GM18499 (cell line): Measurements from ENCODE around the gene SYT12.

Source experiments
- ATAC-seq: cut with Tn5 transposase; IDR thresholded peaks from one replicate; pipeline ENCODE4 v1.9.1; 2021; ENCODE audit warnings: moderate number of reproducible peaks; ENCODE audit not compliant: insufficient read depth, unreplicated experiment

Gene SYT12

DNA sequence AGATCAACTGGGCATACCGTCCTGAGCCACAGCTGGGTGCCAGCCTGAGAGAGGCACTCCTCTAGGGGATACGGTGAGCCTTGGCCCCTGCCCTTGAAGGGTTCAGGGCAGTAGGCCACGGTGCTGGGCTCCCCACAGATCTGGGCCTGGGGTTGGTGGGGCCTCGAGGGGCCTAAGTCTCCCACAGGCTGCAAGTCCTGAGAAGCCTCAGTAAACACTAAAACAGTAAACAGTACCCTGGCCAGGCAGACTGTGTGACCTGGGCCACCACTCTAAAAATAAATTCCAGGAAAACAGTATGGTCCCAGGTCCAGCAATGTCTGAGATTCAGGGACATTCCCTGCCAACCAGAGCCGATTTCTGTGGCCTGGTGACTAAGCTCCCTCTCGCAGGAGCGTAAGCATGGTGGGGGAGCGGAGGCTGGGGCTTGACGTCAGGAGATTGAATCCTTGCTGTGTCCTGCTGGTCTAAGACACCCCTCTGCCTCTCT is 31.5 kb downstream of the SYT12 start:
- no peak for ATAC-seq

DNA sequence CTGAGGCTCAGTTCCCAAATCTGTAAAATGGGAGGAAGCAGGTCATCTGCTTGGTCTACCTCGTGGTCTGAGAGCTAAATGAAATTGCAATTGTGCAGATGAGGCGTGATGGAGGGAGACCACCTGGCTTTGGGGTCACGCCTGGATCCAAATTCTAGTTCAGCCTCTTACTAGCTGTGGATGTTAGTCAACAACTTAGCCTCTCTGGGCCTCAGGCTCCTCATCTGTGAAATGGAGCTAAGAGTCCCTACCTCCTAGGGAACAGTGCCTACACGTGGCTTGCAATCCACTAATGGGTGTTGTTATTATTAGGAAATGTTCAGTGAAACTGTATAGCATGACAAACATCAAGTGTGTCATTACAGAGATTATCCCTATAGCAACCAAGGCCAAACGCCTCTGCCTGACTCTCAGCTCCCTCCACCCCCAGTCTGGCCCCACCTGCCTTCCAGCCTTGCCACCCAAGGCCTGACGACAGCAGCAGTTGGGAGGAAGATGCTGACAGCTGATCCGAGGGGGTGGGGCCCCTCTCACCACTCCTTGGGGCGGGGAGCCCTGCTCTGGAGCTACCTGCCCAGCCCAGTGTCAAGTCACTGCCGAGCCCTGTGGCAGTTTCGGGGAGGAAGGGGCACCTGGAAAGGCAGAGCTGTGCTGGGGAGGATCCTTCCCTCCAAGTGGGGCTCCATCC is 32.0 kb downstream of the SYT12 start:
- ATAC-seq, result no peak

DNA sequence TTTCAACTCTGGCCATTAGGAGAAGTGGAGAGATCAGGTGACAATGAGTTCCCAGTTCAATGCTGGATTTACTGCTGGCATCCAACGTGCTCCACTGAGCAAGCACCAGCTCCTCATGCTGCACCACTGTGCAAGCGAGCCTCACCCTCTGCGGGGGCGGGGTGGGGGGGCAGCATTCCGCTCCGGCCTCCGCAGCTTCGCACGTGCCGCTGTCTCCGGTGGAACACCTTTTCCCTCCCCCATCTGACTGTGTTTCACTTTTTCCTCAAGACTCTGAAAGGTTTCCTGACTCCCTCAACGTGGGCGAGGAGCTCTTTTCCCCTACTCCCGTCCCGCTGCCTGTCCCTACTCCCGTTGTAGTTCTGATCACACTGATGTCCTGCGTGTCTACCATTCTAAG is 32.9 kb downstream of the SYT12 start:
- no peak for ATAC-seq

DNA sequence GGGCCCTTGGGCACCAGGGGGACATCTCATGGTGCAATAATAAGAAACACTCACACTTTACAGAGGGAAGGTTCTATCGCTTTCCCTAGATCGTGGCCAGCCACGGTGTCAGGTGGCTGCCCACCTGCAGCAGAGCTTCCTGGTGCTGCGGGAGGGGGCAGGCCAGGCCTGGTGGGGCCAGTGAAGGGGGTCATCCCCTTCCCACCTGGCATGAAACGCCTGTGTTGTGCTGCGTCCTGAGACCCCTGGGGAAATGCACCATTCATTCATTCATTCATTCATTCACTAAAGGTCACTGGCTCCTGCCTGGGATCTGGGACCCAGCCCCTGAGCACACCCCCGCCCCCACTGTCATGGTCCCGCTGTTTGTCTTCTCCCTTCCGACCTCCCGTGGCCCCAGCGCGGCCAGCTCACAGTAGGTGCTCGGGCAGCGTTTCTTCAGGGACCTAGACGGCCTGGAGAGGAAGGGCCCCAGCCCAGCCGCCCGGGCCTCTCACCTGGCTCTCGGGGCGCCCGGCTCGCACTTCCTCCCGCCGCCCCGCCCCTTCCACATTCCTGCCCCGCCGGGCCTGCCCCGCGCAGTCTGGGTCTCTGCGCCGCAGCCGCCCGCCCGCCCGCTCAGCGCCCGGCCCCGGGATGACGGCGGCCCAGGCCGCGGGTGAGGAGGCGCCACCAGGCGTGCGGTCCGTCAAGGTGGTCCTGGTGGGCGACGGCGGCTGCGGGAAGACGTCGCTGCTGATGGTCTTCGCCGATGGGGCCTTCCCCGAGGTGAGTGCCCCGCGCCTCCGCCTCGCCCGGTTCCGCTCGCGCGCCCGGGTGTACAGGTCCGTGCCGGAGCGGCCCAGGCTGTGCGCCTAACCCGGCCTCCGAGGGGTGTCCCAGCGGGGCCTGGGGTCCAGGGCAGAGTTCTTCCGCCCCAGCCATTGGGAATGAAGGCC is 33.6 kb downstream of the SYT12 start, which contains the start of gene RHOD:
TSS of gene RHOD (plus strand) at position 581 of the 938 bp plus-strand sequence. CDS start at position 637, 56 bp downstream.
- ATAC-seq, result no peak

DNA sequence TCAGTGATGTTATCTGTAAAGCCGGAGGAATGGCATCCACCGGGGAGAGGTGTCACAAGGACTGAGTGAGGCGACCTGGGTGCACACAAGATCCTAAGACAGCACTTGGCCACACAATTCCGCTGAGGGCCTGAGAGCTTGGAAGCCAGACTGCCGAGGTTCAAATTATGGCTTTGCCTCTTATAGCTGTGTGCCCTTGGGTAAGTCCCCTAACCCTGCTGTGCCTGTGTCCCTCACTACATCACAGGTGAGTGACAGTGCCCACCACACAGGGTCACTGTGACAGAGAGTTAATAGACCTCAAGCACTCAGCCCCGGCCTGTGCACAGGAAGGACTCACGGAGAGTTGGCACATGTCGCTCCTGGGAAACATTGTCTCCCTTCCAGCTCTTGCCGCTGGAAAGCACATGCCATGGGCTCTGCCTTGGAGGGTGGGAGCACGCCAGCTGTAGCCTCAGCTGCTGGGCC is 34.3 kb downstream of the SYT12 start:
- ATAC-seq, result no peak

DNA sequence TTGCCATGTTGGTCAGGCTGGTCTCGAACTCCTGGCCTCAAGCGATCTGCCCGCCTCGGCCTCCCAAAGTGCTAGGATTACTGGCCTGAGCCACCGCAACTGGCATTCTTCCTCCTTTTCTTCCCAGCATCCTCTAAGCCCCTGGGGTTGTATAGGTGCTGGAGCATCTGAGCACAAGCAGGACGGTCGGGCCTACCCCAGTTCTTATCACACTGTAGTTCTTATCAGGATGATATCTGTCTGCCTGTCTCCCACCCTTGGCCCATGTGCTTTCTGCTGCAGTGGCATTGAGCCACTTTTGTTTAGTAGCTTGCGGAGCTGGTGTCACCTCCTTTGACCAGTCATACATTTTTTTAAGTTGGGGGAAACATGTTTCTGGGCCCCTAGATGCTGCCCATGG is 35.6 kb downstream of the SYT12 start:
- no peak for ATAC-seq

DNA sequence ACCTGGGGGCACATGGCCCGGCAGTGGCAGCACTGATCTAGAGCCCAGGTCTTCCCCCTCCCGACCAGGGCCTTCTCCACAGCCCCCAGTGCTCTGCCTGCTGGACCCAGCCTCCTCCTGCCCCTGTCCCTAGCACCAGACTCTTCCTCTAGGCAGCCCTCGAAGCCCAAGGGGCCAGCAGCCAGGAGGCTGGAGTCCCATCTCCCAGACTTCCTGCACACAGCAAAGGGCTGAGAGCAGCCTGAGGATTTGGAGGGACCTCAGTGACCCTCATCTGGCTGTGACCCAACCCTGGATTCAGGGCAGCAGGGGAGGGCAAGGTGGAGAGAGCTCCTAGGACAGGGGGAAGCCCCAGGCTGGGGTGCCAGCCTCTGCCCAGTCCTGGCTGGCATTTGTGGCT is 36.7 kb downstream of the SYT12 start:
- no peak for ATAC-seq

DNA sequence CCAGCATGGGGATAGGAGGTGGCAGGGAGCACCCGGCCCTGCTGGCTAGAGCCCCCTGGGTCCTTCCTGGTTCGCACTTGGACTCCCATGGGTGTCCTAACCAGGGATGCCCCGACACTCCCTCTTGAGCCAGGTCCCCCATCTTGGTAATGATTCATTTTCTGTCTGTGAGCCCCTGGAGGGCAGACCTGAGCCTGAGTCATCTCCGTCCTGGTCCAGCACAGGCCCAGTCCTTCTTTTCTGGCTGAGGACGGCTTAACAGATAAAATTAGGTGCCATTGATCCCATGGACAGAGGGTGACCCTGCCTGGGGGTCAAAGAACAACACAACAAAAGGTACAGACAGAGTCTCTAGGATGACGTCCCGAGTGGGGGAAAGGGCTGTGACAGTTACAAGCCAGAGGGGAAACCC is 37.2 kb downstream of the SYT12 start:
- no peak for ATAC-seq

DNA sequence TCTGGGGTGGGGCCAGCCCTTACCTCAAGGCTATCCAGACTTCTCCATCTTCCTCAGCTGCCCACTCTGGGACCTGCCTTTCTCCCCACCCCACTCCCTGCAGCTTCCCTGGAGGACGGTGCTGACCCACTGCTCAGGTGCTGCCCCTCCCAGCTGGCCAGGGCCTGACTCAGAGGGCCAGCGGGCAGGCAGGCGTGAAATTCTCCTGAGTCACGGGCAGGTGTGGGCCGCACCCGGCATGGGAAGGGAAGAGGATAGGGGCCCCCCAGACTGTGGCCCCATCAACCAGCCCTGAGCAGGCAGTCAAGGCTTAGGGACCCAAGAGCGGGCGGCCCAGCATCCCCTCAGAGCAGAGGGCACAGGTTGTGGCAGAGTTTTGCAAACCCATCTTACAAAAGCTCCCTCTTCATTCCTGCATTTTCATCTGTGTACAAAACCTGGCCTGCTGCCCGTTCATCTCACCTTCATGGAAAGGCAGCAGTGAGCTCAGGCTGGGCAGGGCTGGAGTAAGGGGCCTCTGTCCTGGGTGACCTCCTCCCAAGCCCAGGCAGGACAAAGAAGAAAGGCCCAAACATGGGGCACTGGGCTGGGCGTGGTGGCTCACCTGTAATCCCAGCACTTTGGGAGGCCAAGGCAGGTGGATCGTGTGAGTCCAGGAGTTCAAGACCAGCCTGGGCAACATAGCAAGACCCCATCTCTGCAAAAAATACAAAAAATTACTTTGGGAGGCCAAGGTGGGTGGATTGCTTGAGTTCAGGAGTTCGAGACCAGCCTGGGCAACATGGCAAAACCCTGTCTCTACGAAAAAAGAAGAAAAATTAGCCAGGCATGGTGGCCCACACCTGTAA is 39.8 kb downstream of the SYT12 start:
- no peak for ATAC-seq

DNA sequence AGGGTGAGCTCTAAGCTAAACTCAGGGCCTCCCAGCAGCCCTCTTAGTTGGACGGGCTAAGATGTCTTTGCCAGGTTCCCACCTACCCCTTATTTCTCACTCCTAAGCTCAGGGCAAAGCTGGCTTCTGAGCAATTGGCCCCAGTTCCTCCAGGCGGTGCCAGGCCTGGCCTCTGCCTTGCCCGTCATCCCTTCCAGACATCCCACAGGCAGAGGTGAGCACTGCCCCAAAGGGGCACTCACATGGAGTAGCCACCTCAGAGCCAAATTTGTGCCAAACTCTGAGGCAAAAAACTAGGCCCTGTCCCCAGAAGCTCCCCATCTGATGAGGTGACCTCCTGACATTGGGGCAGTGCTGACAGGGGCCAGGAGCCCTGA is 43.4 kb downstream of the SYT12 start:
- no peak for ATAC-seq

DNA sequence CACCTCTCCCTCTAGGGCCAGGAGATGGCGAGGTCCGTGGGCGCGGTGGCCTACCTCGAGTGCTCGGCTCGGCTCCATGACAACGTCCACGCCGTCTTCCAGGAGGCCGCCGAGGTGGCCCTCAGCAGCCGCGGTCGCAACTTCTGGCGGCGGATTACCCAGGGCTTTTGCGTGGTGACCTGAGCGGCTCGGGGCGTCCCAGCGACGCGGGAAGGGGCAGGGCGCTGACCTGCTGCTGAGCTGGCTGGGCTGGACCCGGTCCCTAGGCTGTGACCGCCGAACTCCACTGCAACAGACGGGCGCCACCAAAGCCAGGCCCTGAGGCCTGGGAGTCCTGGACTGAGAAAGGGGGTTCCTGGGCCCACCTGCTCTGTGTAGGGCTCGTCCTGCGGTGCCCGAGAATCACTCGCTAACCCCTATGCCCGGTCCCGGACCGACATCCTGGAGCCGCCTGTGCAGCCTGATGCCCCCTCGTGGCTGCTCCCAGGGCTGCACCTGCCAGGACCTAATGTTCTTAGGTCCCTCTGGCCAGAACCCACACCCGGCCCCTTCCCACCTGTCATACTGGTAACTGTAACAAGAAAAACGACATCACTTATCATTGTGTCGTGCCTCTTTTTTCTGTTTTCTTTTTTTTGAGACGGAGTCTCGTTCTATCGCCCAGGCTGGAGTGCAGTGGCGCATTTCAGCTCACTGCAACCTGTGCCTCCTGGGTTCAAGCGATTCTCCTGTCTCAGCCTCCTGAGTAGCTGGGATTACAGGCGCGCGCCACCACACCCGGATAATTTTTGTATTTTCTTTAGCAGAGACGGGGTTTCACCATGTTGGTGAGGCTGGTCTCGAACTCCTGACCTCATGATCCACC is 48.7 kb downstream of the SYT12 start:
- ATAC-seq, result no peak

DNA sequence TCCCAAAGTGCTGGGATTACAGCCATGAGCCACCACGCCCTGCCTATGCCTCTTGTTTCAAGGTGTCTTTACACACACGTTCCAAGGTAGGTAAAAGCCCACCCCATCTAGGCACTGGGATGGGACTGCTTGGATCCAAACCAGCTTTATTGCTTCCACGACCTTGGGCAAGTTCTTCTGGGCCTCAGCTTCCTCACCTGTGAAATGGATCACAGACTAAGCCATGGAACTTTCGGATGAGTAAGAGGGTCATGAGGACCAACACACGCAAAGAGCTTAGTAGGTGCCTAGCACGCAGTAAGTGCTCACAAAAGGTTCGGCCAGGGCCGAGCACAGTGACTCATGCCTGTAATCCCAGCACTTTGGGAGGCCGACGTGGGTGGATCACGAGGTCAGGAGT is 49.4 kb downstream of the SYT12 start:
- no peak for ATAC-seq

DNA sequence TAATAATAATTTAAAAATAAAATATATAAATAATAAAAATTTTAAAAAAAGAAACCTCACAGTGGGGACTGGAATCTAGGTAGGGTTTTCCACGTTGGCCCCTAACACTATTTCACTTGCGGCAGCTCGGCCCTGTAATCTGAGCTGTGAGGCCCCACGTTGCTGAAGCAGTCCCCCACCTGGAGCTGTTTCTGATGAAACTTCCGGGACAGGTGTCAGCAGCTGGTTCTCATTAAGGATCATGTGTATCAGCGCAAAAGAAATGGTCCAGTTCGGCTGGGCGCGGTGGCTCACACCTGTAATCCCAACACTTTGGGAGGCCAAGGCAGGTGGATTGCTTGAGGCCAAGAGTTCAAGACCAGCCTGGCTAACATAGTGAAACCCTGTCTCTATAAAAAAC is 51.0 kb downstream of the SYT12 start:
- no peak for ATAC-seq

DNA sequence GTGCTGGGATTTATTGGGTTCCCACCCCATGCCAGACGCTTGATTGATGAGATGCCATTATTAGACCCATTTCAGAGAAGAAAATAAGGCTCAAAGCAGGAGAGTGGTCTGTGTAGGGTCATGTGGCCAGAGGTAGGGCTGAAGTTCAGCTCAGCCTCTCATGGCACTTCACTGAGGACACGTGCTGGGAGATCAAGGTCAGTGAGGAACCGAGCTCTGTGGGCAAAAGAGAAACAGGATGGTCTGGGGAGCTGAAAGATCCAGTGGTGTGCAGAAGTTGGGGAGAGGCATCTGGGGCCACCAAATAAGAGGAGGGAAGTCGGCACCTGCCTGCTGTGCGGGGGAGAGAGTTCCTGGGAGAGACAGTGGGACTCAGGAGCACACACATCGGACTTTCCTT is 53.3 kb downstream of the SYT12 start:
- ATAC-seq, result no peak

DNA sequence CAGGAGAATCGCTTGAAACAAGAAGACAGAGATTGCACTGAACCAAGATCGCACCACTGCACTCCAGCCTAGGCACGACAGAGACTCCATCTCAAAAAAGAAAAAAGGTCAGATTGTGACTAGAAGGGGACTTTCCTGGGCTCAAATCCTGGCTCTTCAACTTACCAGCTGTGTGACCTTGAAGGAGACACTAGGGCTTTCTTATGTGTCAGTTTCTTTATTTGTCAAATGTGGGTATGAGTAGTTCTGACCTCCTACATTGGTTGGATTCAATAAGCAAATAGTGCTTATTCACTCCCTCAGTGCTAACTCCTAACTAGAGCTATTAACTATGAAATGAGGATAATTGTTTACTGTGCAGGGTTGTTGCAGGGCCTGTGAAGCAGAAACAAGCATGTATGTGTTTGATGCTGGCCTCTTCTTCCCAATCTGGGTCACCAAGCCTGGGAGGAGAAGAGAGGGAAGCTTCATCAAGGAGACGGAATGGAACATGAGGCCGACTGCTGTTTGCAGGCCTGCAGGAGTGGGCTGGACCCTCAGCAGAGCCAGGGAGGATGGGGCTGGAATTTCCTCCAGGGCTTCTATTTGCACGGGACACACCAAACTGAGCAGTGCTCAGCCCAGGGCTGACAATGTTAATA is 56.3 kb downstream of the SYT12 start:
- ATAC-seq, result no peak

DNA sequence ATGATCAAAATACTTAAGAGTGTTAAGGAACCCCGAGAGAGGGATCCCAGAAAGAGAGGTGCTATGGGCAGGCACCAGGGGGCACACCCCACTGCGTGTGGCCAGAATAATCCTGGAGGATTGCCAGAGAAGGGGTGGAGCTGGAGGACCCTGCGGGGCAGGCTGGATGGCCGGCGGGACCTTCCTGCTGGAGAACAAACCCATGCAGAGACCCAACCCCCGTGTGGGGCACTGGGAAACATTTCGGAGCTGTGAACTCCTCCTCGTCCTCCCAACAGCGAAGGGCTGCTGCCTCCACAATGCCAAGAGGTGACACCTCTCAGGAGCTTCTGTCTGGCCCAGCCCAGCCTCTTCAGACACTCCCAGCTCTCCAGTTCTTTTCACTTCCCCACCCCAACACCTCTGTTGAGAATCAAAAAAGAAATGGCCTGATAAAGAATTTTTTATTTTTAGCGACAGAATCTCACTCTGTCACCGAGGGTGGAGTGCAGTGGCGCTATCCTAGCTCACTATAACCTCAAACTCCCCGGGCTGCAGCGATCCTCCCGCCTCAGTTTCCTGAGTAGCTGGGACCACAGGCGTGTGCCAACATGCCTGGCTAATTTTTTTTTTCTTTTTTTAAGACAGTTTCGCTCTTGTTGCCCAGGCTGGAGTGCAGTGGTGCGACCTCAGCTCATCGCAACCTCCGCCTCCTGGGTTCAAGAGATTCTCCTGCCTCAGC is 59.3 kb downstream of the SYT12 start:
- ATAC-seq, result no peak

DNA sequence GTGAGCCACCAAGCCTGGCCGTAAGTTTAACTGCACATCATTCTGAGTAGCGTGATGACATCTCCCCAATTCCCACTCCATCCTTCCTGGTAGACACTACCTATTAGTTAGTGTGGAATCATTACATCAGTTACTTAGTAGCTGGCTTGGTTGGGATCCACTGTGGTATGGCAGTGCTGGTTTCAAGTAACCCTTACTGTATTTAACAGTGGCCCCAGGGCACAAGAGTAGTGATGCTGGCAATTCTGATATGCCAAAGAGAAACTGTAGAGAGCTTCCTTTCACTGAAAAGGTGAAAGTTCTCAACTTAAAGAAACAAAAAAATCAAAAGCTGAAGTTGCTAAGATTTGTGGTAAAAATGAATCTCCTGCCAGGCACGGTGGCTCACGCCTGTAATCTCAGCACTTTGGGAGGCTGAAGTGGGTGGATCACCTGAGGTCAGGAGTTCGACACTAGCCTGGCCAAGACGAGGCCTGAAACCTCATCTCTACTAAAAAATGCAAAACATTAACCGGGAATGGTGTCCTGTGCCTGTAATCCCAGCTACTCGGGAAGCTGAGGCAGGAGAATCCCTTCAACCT is 60.9 kb downstream of the SYT12 start:
- no peak for ATAC-seq

DNA sequence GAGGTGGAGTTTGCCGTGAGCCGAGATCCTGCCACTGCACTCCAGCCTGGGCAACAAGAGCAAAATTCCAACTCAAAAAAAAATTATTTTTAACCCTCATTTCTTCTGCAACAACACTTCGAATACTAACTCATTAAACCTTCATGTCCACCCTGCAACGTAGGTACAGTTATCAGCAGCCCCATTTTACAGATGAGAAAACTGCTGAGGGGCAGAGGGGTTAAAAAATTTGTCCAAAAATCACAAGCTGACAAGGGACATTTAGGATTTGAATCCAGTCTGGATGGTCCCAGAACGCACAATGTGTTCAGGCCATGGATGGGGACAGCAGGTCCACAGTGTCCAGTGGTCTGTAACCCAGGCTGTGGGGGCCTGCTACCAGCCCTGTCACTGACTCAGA is 62.7 kb downstream of the SYT12 start:
- ATAC-seq, result no peak
